KMS-11 (cell line): ENCODE results near the gene DNAI4.

Source experiments
- H2AFZ ChIP-seq: fragments of 200-600 bp; sonication (generic); 2 replicates; pipeline ENCODE4 v1.6.1; 2016; ENCODE audit warnings: antibody characterized with exemption, mixed run types, low read depth
- H3K27ac ChIP-seq: fragments of 200-600 bp; sonication (generic); 2 replicates; pipeline ENCODE4 v1.6.1; 2016; ENCODE audit warnings: mild to moderate bottlenecking, mixed run types
- H3K27me3 ChIP-seq: fragments of 200-600 bp; sonication (generic); 2 replicates; pipeline ENCODE4 v1.6.1; 2017; ENCODE audit warnings: mild to moderate bottlenecking, low read depth, mixed run types, moderate library complexity; ENCODE audit not compliant: insufficient read depth
- H3K36me3 ChIP-seq: fragments of 200-600 bp; sonication (generic); 2 replicates; pipeline ENCODE4 v1.6.1; 2017; ENCODE audit warnings: mild to moderate bottlenecking, mixed run types; ENCODE audit not compliant: insufficient read depth
- H3K4me1 ChIP-seq: fragments of 200-600 bp; sonication (generic); 2 replicates; pipeline ENCODE4 v1.6.1; 2016; ENCODE audit warnings: mild to moderate bottlenecking, low read depth, mixed run types; ENCODE audit not compliant: poor library complexity, severe bottlenecking
- H3K4me2 ChIP-seq: fragments of 200-600 bp; sonication (generic); 2 replicates; pipeline ENCODE4 v1.7.0; 2016; ENCODE audit warnings: mild to moderate bottlenecking, mixed run types
- H3K4me3 ChIP-seq: fragments of 200-600 bp; sonication (generic); IDR thresholded peaks from 2 replicates; pipeline ENCODE4 v1.6.1; 2017; ENCODE audit warnings: low read depth, low read length, mixed read lengths; ENCODE audit not compliant: insufficient read depth
- H3K79me2 ChIP-seq: fragments of 200-600 bp; sonication (generic); 2 replicates; pipeline ENCODE4 v1.6.1; 2016; ENCODE audit warnings: low read depth, mixed run types; ENCODE audit not compliant: insufficient read depth
- H3K9ac ChIP-seq: fragments of 200-600 bp; sonication (generic); 2 replicates; pipeline ENCODE4 v1.6.1; 2016; ENCODE audit warnings: mild to moderate bottlenecking, mixed run types
- H4K20me1 ChIP-seq: fragments of 200-600 bp; sonication (generic); 2 replicates; pipeline ENCODE4 v1.6.1; 2016; ENCODE audit warnings: mild to moderate bottlenecking, mixed run types; ENCODE audit not compliant: insufficient read depth
- TF ChIP-seq, protein P1 (sequence below): fragments of 200-600 bp; sonication (generic); conservative IDR thresholded peaks from 2 replicates; pipeline ENCODE4 v1.6.1; 2017; ENCODE audit warnings: low read depth, mild to moderate bottlenecking, antibody characterized with exemption, low read length, moderate library complexity, mixed read lengths

DNAI4 gene

DNA sequence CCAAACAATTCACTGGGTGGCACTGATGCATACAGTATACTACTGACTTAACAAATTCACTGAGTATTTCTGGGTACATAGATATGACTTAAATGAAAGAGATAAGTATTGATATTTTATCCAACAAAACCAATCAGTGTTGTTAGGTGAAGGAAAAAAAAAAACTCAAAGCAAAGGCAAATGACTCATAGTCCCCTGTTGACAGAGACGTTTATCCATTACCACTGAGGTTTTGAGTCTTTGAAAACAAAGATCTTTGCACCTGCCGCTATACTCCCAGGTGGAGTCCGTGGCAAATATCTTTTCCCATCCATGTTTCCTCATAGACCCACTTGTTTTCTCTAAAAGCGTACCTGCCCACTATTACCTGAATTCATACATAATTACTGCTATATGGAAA, 154.0 kb downstream of the DNAI4 start:
- no peaks in the 10 kb centered on the region for H3K27me3 ChIP-seq
- TF ChIP-seq, protein P1, sequence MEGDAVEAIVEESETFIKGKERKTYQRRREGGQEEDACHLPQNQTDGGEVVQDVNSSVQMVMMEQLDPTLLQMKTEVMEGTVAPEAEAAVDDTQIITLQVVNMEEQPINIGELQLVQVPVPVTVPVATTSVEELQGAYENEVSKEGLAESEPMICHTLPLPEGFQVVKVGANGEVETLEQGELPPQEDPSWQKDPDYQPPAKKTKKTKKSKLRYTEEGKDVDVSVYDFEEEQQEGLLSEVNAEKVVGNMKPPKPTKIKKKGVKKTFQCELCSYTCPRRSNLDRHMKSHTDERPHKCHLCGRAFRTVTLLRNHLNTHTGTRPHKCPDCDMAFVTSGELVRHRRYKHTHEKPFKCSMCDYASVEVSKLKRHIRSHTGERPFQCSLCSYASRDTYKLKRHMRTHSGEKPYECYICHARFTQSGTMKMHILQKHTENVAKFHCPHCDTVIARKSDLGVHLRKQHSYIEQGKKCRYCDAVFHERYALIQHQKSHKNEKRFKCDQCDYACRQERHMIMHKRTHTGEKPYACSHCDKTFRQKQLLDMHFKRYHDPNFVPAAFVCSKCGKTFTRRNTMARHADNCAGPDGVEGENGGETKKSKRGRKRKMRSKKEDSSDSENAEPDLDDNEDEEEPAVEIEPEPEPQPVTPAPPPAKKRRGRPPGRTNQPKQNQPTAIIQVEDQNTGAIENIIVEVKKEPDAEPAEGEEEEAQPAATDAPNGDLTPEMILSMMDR, result no peak
- peaks cover 26% of the 10 kb centered on the region for H3K79me2 ChIP-seq
- no peaks in the 10 kb centered on the region for H4K20me1 ChIP-seq
- H3K4me1 ChIP-seq, result peaks cover 96% of the 10 kb centered on the region
- peak overlapping the region; percentile 94 for H3K4me2 ChIP-seq
- H2AFZ ChIP-seq, result no peak overlapping the region
- H3K27ac ChIP-seq, result peak overlapping the region; percentile 94
- H3K36me3 ChIP-seq, result no peaks in the 10 kb centered on the region
- no peak overlapping the region for H3K4me3 ChIP-seq
- H3K9ac ChIP-seq, result peak overlapping the region; percentile 66

DNA sequence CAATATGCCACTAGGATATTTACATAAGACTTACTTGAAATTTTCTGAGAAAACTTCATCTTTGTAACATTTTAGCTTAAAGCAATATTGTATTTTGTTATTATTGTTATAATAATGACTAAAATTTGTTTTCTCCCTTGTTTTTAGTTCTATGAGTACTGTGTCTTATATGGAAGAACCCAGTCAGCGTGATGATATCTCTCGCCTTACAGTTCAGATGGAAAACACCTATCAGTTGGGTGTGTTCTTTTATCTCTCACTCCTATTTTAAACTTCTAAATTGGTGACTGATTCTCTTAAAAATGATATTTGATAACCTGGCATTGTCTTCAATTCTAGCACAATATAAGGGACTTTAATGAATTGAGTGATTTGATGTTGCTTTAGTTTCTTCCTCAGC, 154.4 kb downstream of the DNAI4 start:
- Histone ChIP-seq H3K9ac (peak overlapping the region; percentile 66), H3K4me3 (no peak overlapping the region), H3K27me3 (no peaks in the 10 kb centered on the region), H3K27ac (peak overlapping the region; percentile 94), H2AFZ (no peak overlapping the region), H3K36me3 (no peaks in the 10 kb centered on the region), H3K79me2 (peaks cover 28% of the 10 kb centered on the region), H3K4me2 (peak overlapping the region; percentile 94), H4K20me1 (no peaks in the 10 kb centered on the region), H3K4me1 (peaks cover 97% of the 10 kb centered on the region)
- TF ChIP-seq, protein P1, result no peak

DNA sequence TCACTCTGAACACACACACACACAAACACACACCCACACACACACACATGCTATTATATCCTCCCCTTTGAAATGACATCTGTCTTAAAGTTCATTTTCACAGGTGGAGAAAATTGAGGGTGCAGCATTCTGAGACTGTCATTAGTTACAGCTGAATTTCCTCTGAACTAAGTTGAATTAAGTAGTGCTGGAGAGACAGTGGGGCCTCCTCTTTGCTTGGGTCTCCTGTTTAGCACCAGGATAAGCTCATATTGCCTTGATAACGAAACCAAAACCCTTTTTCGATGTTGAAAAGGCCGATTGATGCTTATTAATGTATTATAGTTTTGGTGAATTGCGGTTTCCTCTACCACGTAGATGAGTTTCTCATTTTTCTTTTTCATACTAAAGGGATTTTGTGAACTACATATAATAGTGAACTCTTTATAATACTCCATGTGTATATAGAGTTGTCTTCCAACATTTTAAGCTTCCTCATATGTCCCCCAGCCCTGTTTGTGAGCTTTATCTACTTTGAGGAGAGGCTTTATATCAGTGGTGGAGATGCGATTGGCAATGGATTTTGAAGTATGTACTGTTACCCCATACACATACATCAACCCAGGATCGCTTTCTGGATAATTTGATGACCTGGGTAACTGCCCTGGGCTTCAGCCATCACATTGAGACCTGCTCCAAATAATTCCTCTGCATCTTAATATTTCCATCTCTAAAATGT, 155.0 kb downstream of the DNAI4 start:
- Histone ChIP-seq H3K27me3 (no peaks in the 10 kb centered on the region), H3K9ac (peak overlapping the region; percentile 66), H3K4me1 (peaks cover 98% of the 10 kb centered on the region), H3K4me2 (peak overlapping the region; percentile 94), H4K20me1 (no peaks in the 10 kb centered on the region), H3K79me2 (peaks cover 28% of the 10 kb centered on the region), H2AFZ (no peak overlapping the region), H3K27ac (peak overlapping the region; percentile 94), H3K4me3 (no peak overlapping the region), H3K36me3 (no peaks in the 10 kb centered on the region)
- TF ChIP-seq, protein P1, result no peak

DNA sequence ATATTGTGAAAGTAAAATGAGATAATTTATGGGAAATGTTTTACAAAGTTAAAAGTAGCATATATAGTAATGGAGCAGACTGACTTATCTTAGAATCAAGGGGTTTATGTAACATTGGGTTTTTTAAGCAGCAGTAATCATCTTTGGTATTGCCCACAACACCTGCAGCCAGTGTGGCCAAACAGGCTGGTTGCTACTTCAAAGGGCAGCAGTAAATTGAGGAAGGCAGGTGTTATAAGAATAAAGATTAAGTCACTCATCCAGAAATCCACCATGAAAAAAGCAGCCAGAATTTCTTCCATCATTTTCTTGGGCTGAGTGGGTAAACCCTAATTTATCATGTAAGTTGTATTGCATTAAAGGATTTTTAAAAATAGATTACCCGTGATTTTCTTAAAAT, 155.7 kb downstream of the DNAI4 start:
- H4K20me1 ChIP-seq, result no peaks in the 10 kb centered on the region
- H3K27me3 ChIP-seq, result no peaks in the 10 kb centered on the region
- peaks cover 98% of the 10 kb centered on the region for H3K4me1 ChIP-seq
- H3K4me2 ChIP-seq, result peak overlapping the region; percentile 94
- peak overlapping the region; percentile 94 for H3K27ac ChIP-seq
- H2AFZ ChIP-seq, result no peak overlapping the region
- H3K4me3 ChIP-seq, result peak overlapping the region; percentile 60
- H3K9ac ChIP-seq, result peak overlapping the region; percentile 66
- no peaks in the 10 kb centered on the region for H3K36me3 ChIP-seq
- TF ChIP-seq, protein P1, result no peak
- peaks cover 31% of the 10 kb centered on the region for H3K79me2 ChIP-seq
